Measurements from ENCODE around the gene CNTNAP2. TPM values are rescaled to one million over a fixed set of nuclear protein-coding genes. Genes with fewer than 3 reads are reported as not detected.

The CNTNAP2 gene
- total RNA-seq, 4 donors from 2014 or later, result 0.25 to 0.89 (median 0.30) TPM; not detected in 1

- WGBS, result 80% methylated on average over 3 of the region's 3 CpGs
- no peak for DNase-seq (ENCODE audit: low spot score in 2 of 2)
- no peaks in the 10 kb centered on the region for H3K27me3 ChIP-seq
- no peak for TF ChIP-seq EP300 (IDR thresholded peaks at IDR 0.05)
- TF ChIP-seq POLR2A (IDR thresholded peaks at IDR 0.05), result no peak
- no peak for TF ChIP-seq CTCF (IDR thresholded peaks at IDR 0.05)
- TF ChIP-seq POLR2AphosphoS5 (IDR thresholded peaks at IDR 0.05), result no peak
- H3K4me3 ChIP-seq, result no peak overlapping the region
- H3K9me3 ChIP-seq, result peaks cover 5% of the 10 kb centered on the region
- H3K4me1 ChIP-seq, result no peaks in the 10 kb centered on the region
- no peak overlapping the region for H3K27ac ChIP-seq
- H3K36me3 ChIP-seq, result no peaks in the 10 kb centered on the region
These were observed 2349.5 kb downstream of the CNTNAP2 start for GRCh38 chr7:148466120-148466519.

GRCh38 chr7:148468700-148469098 lies 2352.1 kb downstream of the CNTNAP2 start:
- Histone ChIP-seq H3K27me3 (peaks cover 9% of the 10 kb centered on the region), H3K36me3 (no peaks in the 10 kb centered on the region), H3K9me3 (no peaks in the 10 kb centered on the region), H3K4me3 (no peak overlapping the region), H3K4me1 (no peaks in the 10 kb centered on the region), H3K27ac (no peak overlapping the region)
- DNase-seq (ENCODE audit: low spot score in 2 of 2), result no peak
- no peak for TF ChIP-seq POLR2A (IDR thresholded peaks at IDR 0.05)
- no peak for TF ChIP-seq CTCF (IDR thresholded peaks at IDR 0.05)
- TF ChIP-seq POLR2AphosphoS5 (IDR thresholded peaks at IDR 0.05), result no peak
- no peak for TF ChIP-seq EP300 (IDR thresholded peaks at IDR 0.05)
- 91% methylated on average over 7 of the region's 7 CpGs for WGBS

Measured in suprapubic skin (tissue), 4 donors.